Upper lobe of left lung (tissue), 6 donors: ENCODE data around the gene KCNH1. TPM values are rescaled to one million over a fixed set of nuclear protein-coding genes. Genes with fewer than 3 reads are reported as not detected.

ENCODE experiments used
- ATAC-seq, 2 donors: fragments of 200-7000 bp; cut with Tn5 transposase; one replicate each; pipeline ENCODE4 v1.9.1; 2022; ENCODE audit warnings: mild to moderate bottlenecking in 2 of 2, moderate library complexity in 2 of 2; ENCODE audit not compliant: low FRiP score in 2 of 2
- DNase-seq, 2 donors: peaks; one replicate each; pipeline ENCODE4 v3.0.0-alpha.2; 2019 to 2020
- H3K27ac ChIP-seq, 4 donors: fragments of 200-600 bp; sonication (generic); one replicate each; pipeline ENCODE4 v1.5.1; 2016 to 2019
- H3K27me3 ChIP-seq, 4 donors: fragments of 200-600 bp; sonication (generic); one replicate each; pipeline ENCODE4 v1.5.1; 2017 to 2019
- H3K36me3 ChIP-seq, 4 donors: fragments of 200-600 bp; sonication (generic); one replicate each; pipeline ENCODE4 v1.5.1; 2016 to 2019
- H3K4me1 ChIP-seq, 4 donors: fragments of 200-600 bp; sonication (generic); one replicate each; pipeline ENCODE4 v1.5.1; 2018 to 2019
- H3K4me3 ChIP-seq, 4 donors: fragments of 200-600 bp; sonication (generic); one replicate each; pipeline ENCODE4 v1.5.1; 2017 to 2019; ENCODE audit warnings: mild to moderate bottlenecking in 2 of 4, moderate library complexity in 1 of 4
- H3K9me3 ChIP-seq, 4 donors: fragments of 200-600 bp; sonication (generic); one replicate each; pipeline ENCODE4 v1.5.1; 2018 to 2019
- EP300 ChIP-seq, 4 donors: sonication (generic); formaldehyde crosslinking; IDR thresholded peaks; one replicate each; pipeline ENCODE4 v1.5.1; 2017; ENCODE audit warnings: antibody characterized with exemption in 4 of 4, control low read depth in 2 of 4
- POLR2A ChIP-seq, 4 donors: fragments of 450-650 bp; IDR thresholded peaks; one replicate each; pipeline ENCODE4 v1.5.1; 2016 to 2017; ENCODE audit warnings: antibody characterized with exemption in 4 of 4, mild to moderate bottlenecking in 2 of 4
- POLR2AphosphoS5 ChIP-seq, 2 donors: sonication (generic); formaldehyde crosslinking; IDR thresholded peaks; one replicate each; pipeline ENCODE4 v1.5.1; 2017; ENCODE audit warnings: antibody characterized with exemption in 2 of 2
- WGBS, 2 donors: methylation state at CpG; one replicate each; pipeline ENCODE4 v1.1.5; 2017 to 2018; 5-methylcytosine and 5-hydroxymethylcytosine counted together
- total RNA-seq, 6 donors: library from RNA; depleted of rRNA in 4 of 6; stranded (reverse); fragments of >200 nt in 4 of 6; gene quantifications; one replicate each; pipeline versions ENCODE4 v1.1.0 to v1.2.1, GENCODE V29; 2016 to 2021
- TF ChIP-seq, protein P1 (sequence below), 6 experiments: fragments of 450-650 bp in 4 of 6; fragments of 200-600 bp in 2 of 6; sonication (generic) in 2 of 6; IDR thresholded peaks; one replicate each; pipeline ENCODE4 v1.5.1; 2016 to 2019; ENCODE audit warnings: antibody characterized with exemption in 6 of 6
- donor health status: DM: no; HTN: no; CAD: no; lungs with moderate emphysema.
- donor health status: DM: no; HTN: yes; CAD: no; lungs with severe emphysema.

KCNH1 gene
- total RNA-seq, 6 donors from 2014 or later: 0.09 TPM; not detected in 5

GRCh38 chr1:211145944-211146343 lies 12.0 kb upstream of the KCNH1 start:
- Histone ChIP-seq H3K4me1 (no peaks in the 10 kb centered on the region), H3K4me3 (no peak overlapping the region), H3K9me3 (no peaks in the 10 kb centered on the region), H3K36me3 (no peaks in the 10 kb centered on the region), H3K27me3 (no peaks in the 10 kb centered on the region), H3K27ac (no peak overlapping the region)
- TF ChIP-seq EP300 (IDR thresholded peaks at IDR 0.05) (no peak), POLR2A (IDR thresholded peaks at IDR 0.05) (no peak), POLR2AphosphoS5 (IDR thresholded peaks at IDR 0.05) (no peak)
- TF ChIP-seq, protein P1, sequence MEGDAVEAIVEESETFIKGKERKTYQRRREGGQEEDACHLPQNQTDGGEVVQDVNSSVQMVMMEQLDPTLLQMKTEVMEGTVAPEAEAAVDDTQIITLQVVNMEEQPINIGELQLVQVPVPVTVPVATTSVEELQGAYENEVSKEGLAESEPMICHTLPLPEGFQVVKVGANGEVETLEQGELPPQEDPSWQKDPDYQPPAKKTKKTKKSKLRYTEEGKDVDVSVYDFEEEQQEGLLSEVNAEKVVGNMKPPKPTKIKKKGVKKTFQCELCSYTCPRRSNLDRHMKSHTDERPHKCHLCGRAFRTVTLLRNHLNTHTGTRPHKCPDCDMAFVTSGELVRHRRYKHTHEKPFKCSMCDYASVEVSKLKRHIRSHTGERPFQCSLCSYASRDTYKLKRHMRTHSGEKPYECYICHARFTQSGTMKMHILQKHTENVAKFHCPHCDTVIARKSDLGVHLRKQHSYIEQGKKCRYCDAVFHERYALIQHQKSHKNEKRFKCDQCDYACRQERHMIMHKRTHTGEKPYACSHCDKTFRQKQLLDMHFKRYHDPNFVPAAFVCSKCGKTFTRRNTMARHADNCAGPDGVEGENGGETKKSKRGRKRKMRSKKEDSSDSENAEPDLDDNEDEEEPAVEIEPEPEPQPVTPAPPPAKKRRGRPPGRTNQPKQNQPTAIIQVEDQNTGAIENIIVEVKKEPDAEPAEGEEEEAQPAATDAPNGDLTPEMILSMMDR (IDR thresholded peaks at IDR 0.05): no peak
- no peak for DNase-seq
- 43 to 45% methylated on average over 4 of the region's 4 CpGs for WGBS, 2 donors
- ATAC-seq: no peak

- ATAC-seq: peak; percentile 65 to 74
- no peak for TF ChIP-seq POLR2A (IDR thresholded peaks at IDR 0.05)
- TF ChIP-seq, protein P1 (IDR thresholded peaks at IDR 0.05): peak in 4 of 6 experiments; percentile 20 to 53 (median 32)
- no peaks in the 10 kb centered on the region for H3K9me3 ChIP-seq
- DNase-seq: no peak
- peaks cover 12 to 15% (median 14%) of the 10 kb centered on the region in 4 donors for H3K4me1 ChIP-seq
- H3K27me3 ChIP-seq: peaks cover 0 to 31% (median 5%) of the 10 kb centered on the region in 4 donors
- H3K27ac ChIP-seq: no peak overlapping the region
- H3K36me3 ChIP-seq: no peaks in the 10 kb centered on the region
- WGBS, 2 donors: 17 to 28% methylated on average over 4 to 5 of the region's 5 CpGs
- H3K4me3 ChIP-seq: no peak overlapping the region
These were observed 1.5 kb upstream of the KCNH1 start for GRCh38 chr1:211135342-211135950.

GRCh38 chr1:211133393-211133835 lies 534 bp downstream of the KCNH1 start:
- Histone ChIP-seq H3K4me3 (peak overlapping the region in 3 of 4 donors; percentile 18 to 49 (median 42)), H3K36me3 (no peaks in the 10 kb centered on the region), H3K27me3 (peaks cover 0 to 31% (median 5%) of the 10 kb centered on the region in 4 donors), H3K27ac (no peak overlapping the region), H3K9me3 (no peaks in the 10 kb centered on the region), H3K4me1 (peaks cover 12 to 15% (median 14%) of the 10 kb centered on the region in 4 donors)
- 1 to 4% methylated on average over 14 to 31 of the region's 31 CpGs for WGBS, 2 donors
- ATAC-seq (peak in 1 of 2 donors; percentile 5), DNase-seq (peak in 1 of 2 donors; percentile 73)
- TF ChIP-seq POLR2AphosphoS5 (IDR thresholded peaks at IDR 0.05) (no peak), EP300 (IDR thresholded peaks at IDR 0.05) (no peak), POLR2A (IDR thresholded peaks at IDR 0.05) (no peak)
- TF ChIP-seq, protein P1 (IDR thresholded peaks at IDR 0.05): no peak

DNA sequence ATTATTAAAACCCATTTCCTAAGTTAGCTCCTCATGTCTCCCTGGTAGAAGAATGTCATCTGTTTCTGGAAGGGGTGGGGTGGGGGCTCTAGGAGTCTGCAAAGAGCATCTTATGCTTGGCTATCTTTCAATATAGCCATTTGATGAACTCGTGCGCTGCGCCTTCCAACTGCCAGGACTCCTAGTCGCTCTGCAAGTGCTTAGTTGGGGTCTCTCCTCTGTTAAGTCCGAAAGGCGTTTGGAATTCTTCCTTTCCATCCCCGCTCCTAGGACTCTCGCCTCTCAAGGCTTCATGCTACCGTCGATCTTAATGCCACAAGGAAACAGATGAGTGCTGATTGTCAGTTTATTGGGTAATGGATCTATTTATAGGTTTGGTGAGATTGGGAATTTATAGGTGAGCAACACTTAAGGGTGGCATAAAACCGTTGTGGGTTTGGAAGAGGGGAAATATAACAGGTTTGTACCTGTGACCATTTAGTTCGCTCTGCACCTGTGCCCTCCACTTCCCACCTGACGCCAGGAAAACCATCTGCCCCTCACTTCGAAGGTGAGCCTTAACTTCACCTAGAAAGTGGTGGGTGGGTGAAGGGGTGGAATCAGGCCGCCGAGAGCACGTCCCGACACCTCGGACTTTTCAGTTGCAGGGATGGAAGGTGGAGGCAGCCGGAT lies 1.1 kb downstream of the KCNH1 start:
- no peak for DNase-seq
- no peak for ATAC-seq
- Histone ChIP-seq H3K27ac (no peak overlapping the region), H3K4me3 (peak overlapping the region in 2 of 4 donors; percentile 42 to 49), H3K36me3 (no peaks in the 10 kb centered on the region), H3K4me1 (peaks cover 12 to 15% (median 14%) of the 10 kb centered on the region in 4 donors), H3K27me3 (peaks cover 0 to 31% (median 5%) of the 10 kb centered on the region in 4 donors), H3K9me3 (no peaks in the 10 kb centered on the region)
- TF ChIP-seq POLR2AphosphoS5 (IDR thresholded peaks at IDR 0.05): no peak
- no peak for TF ChIP-seq EP300 (IDR thresholded peaks at IDR 0.05)
- no peak for TF ChIP-seq POLR2A (IDR thresholded peaks at IDR 0.05)
- TF ChIP-seq, protein P1 (IDR thresholded peaks at IDR 0.05): no peak
- 24 to 30% methylated on average over 14 to 19 of the region's 20 CpGs for WGBS, 2 donors
